Measurements from ENCODE around the gene B9D1.

DNA sequence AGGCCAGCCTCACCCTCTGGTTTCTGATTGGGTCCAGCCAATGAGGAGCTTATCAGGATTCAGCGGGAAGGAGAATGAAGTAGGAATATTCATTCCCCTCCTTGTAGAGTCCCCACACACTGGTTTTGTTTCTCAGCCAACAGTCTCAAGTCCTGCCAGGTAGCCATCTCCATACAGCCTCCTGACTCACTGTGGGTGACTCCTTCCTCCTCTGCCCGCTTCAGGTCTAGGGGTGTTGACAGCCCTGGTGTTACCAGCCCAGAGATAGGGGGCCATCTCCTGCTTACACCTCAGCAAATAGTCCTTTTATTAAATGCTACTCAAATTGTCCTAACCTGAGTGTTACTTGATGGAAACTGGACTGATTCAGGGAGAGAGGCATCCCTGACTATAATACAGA, 28.4 kb upstream of the B9D1 start:
- TF ChIP-seq, protein P1, sequence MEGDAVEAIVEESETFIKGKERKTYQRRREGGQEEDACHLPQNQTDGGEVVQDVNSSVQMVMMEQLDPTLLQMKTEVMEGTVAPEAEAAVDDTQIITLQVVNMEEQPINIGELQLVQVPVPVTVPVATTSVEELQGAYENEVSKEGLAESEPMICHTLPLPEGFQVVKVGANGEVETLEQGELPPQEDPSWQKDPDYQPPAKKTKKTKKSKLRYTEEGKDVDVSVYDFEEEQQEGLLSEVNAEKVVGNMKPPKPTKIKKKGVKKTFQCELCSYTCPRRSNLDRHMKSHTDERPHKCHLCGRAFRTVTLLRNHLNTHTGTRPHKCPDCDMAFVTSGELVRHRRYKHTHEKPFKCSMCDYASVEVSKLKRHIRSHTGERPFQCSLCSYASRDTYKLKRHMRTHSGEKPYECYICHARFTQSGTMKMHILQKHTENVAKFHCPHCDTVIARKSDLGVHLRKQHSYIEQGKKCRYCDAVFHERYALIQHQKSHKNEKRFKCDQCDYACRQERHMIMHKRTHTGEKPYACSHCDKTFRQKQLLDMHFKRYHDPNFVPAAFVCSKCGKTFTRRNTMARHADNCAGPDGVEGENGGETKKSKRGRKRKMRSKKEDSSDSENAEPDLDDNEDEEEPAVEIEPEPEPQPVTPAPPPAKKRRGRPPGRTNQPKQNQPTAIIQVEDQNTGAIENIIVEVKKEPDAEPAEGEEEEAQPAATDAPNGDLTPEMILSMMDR (IDR thresholded peaks at IDR 0.05 in 4 of 5, conservative IDR thresholded peaks at IDR 0.05 in 1 of 5): no peak
- TF ChIP-seq POLR2A (IDR thresholded peaks at IDR 0.05): no peak
